Epithelial cell of umbilical artery (primary cell): ENCODE measurements around the gene C6orf89. TPM values are rescaled to one million over a fixed set of nuclear protein-coding genes. Genes with fewer than 3 reads are reported as not detected.

Source experiments
- total RNA-seq: library from RNA; depleted of rRNA; stranded (reverse); fragments of >200 nt; gene quantifications from 2 replicates; pipeline ENCODE4 v1.2.3, GENCODE V29; 2014

The C6orf89 gene
- total RNA-seq, result 19.2 and 23.3 TPM in 2 replicates

GRCh38 chr6:36885461-36886401 is at the start of gene C6orf89:
C6orf89 (plus strand) TSS chr6:36885952; CDS start chr6:36899445, 13,493 bp downstream.

GRCh38 chr6:36838896-36839748 is 46.6 kb upstream of the C6orf89 start, which contains the start of gene CPNE5:
CPNE5 (minus strand) TSS chr6:36839444; CDS start chr6:36839377, 67 bp downstream.

DNA sequence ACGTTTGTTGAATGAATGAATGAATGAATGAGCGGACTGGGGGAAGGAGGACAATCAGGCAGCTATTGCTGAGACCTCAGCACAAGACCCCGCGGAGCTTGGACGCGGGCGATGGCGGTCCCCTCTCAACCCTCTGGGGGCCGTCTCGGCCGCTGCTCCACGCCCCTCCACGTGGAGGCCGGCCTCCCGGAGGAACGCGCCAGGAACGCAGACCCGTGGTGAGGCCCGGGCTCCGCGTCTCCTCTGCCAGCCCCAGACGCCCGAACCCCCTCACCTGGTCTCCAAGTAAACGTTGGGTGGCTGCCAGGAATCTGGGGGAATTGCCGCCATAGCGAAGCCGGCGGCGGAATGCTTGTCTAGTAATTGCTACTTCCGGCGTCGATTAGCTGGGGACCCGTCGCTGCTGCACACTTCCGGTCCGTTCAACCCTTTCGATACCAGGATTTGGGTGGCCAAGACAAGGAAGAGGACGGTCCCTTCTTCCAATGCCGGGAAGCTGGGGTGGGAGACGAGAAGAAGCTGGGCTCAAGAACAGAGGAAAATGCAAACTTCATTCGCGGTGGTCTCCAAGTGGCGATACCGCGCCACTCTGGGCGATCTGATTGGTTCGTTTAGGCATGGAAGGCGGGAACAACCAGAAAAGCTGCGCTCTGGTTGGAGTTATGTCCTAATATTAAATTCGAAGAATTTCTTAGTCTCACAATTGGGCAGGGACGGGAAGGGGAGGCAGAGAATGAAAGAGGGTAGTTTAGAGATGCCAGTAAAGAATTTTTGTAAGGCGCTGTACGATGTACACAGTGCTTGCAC is 11.1 kb upstream of the C6orf89 start, which contains the start of gene PPIL1:
PPIL1 (minus strand) TSS at position 361 of the 807 bp plus-strand sequence; CDS start at position 330, 31 bp downstream.

DNA sequence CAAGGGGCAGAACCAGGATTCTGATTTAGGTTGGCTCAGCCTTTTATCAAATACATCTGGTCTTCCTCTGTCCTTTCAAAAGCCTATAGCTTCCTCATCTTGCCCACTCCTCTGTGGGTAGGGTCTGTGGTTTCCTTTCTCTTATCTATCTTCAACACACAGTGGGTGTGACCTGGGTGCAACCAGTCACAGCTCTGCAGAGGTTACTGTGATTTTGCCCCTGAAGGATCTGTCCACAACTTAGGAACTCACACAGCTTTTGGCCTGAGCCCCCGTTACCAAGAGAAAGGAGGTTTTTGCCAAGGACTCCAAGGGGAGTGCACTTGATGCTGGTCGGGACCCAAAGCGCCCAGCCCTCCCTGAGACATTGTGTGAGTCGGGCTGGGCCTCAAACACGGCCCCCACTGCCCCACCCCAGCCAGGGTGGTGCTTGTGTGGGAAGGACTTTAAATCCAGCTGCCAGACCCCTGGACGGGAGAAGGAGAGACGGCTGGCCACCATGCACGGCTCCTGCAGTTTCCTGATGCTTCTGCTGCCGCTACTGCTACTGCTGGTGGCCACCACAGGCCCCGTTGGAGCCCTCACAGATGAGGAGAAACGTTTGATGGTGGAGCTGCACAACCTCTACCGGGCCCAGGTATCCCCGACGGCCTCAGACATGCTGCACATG is 68.6 kb downstream of the C6orf89 start, which contains the start of gene PI16:
PI16 (plus strand) TSS at position 477 of the 670 bp plus-strand sequence; CDS start at position 500, 23 bp downstream.

Other genes with a start within 250 kb of the C6orf89 start
- gene CDKN1A, start 207.2 kb upstream of the C6orf89 start, total RNA-seq, result 137 and 142 TPM in 2 replicates
- gene RAB44, start 188.1 kb upstream of the C6orf89 start, total RNA-seq, result not detected in 2 replicates
- 4.6 and 5.8 TPM in 2 replicates for gene CPNE5, start 46.5 kb upstream of the C6orf89 start, total RNA-seq
- 44.4 and 48.7 TPM in 2 replicates for gene PPIL1, start 11.1 kb upstream of the C6orf89 start, total RNA-seq
- gene PI16, start 68.8 kb downstream of the C6orf89 start, total RNA-seq, result not detected in 2 replicates
- 297 and 327 TPM in 2 replicates for gene MTCH1, start 100.2 kb downstream of the C6orf89 start, total RNA-seq
- gene FGD2, start 119.7 kb downstream of the C6orf89 start, total RNA-seq, result not detected in 2 replicates